Vagina (tissue), 2 donors: ENCODE results near the gene COX5B.
A peak's percentile ranks its signal among the peaks of the same experiment; 100 is the strongest.

Experiments
- CTCF ChIP-seq, 3 experiments: fragments of 450-650 bp in 2 of 3; fragments of 200-600 bp in 1 of 3; sonication (generic) in 1 of 3; IDR thresholded peaks; one replicate each; pipeline ENCODE4 v1.5.1; 2017 to 2019; ENCODE audit warnings: antibody characterized with exemption in 3 of 3, mild to moderate bottlenecking in 2 of 3, moderate library complexity in 2 of 3
- POLR2A ChIP-seq, 2 donors: fragments of 450-650 bp; IDR thresholded peaks; one replicate each; pipeline ENCODE4 v1.6.1; 2017; ENCODE audit warnings: antibody characterized with exemption in 2 of 2, mild to moderate bottlenecking in 2 of 2, moderate library complexity in 2 of 2

DNA sequence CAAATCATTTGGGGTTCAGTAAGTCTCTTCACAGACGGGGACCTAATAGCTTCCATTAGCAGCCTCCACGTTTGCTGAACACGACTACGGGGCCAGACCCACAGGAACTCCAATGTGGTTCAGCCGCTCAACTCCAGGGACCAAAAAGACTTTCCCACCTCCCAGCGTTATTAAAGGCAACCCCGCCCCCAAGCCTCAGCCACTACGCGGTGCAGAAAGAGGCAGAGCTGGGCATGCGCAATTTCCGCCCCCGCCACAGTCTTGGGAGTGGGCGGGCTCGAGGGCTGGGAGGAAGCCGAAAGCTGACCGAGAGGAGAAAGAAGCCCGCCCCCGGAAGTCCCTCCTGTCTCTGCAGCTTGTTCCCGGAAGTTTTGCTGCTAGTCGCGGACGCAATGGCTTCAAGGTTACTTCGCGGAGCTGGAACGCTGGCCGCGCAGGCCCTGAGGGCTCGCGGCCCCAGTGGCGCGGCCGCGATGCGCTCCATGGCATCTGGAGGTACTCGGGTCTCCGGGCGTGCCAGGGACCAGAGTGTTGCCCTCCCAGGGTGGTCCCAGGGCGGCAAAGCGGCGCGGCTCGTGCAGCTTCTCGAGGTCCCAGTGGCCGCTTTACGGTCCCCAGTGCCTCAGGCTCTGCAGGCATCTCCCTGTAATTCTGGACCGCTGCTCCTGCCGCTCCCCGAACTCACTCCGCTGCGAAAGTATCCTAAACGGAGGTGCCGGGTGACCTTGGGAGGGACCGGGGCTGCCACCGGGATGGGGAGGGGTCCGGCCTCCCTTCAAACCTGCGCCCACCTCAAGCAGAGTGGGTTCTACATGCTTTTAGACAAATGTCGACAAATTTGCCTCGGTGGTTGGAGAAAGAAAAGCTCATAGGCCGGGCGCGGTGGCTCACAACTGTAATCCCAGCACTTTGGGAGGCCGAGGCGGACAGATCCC, at the start of gene COX5B:
- TF ChIP-seq CTCF (IDR thresholded peaks at IDR 0.05) (no peak), POLR2A (IDR thresholded peaks at IDR 0.05) (peak; percentile 63 to 80)
